ENCODE results near the gene CLBA1. TPM values are rescaled to one million over a fixed set of nuclear protein-coding genes. Genes with fewer than 3 reads are reported as not detected.
A peak's percentile ranks its signal among the peaks of the same experiment; 100 is the strongest.

CLBA1 gene
- polyA plus RNA-seq (2013, experiment 1 of 2) = 3.4 TPM
- 3.2 TPM for polyA plus RNA-seq (2013, experiment 2 of 2)

DNA sequence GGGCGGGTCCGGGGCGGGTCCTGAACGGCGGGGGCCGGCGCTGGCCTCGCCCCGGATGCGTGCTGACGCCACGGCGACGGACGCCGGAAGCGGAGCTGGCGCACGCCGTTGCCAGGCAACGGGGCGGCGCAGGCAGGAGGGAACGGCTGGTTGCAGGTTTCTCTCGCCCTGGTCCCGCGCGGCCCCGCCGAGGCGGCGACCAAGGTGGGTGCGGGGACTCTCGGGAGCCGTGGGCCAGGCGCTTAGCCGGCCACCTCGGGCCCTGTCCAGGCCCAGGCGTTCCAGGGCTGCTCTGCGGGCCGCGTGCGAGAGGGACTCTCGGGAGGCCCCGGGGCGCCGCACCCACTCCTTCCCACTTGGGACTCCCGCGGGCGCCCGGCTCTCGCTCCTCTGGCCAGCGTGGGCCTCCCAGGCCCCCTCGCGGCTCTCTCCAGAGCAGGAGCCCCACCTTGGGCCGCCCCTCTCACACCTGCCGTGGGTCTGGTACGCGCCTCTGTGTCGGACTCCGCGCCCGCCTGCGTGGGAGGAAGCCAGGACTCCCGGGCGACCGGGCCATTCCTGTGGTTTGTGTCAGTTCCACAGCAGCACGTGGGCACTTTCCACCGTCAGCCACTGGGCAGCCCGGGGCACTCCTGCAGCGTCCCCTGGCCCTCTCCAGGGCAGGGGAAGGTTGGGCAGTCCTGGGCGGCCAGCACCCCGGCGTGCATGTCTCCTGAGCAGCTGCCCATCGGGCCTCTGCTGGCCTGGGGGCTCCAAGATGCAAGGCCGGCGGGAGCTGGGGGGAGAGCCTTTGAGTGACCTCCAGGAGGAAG lies at the start of gene CLBA1:
Gene CLBA1, plus strand, starts transcription at position 114 of the 812 bp plus-strand sequence. Its CDS starts 644 bp downstream, at position 758.
- peak within 1 kb of the TSS; percentile 84 for H3K4me3 ChIP-seq (ENCODE audit: low read length)
- peak within 1 kb of the TSS; percentile 77 for H3K9ac ChIP-seq (ENCODE audit: low read depth, low read length)
- H3K4me1 ChIP-seq (ENCODE audit: insufficient read depth, low read length) = no peaks in the 10 kb centered on the region; the same call in 1 of the 2 replicates
- 0 out of 2 replicates have a peak, but pooled peaks cover 4% of the 10 kb centered on the region for H3K27me3 ChIP-seq (ENCODE audit: insufficient read depth, low read length)
- no peak within 1 kb of the TSS for H3K27ac ChIP-seq (ENCODE audit: low read depth, low read length)
- 4% methylated on average over 77 of the region's 77 CpGs for WGBS
- H3K36me3 ChIP-seq (ENCODE audit: insufficient read depth, low read length) = no peaks in the 10 kb centered on the region
- no peaks in the 10 kb centered on the region for H3K9me3 ChIP-seq (ENCODE audit: insufficient read depth, low read depth, low read length)

DNA sequence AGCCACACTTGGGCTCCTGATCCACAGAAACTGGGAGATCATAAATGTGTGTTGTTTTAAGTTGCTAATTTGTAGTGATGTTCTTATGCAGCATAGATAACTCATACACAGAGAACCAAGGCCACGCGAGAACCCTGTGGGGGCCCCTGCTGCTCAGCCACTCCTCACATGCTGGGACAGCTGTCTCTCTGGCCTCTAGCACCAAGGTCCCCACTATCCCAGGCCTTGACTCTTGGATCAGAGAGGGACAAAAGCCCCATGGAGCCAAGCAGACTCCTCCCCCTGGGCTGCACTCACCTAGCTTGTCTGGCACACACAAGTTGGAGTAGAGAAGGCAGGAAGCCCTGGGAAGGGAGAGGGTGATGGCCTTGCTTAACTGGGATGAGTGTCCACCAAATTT lies 49.6 kb upstream of the CLBA1 start:
- no peaks in the 10 kb centered on the region for H3K9me3 ChIP-seq (ENCODE audit: insufficient read depth, low read depth, low read length)
- H3K27me3 ChIP-seq (ENCODE audit: insufficient read depth, low read length) = peaks cover 70% of the 10 kb centered on the region
- WGBS = 88% methylated on average over 2 of the region's 2 CpGs
- no peaks in the 10 kb centered on the region for H3K36me3 ChIP-seq (ENCODE audit: insufficient read depth, low read length)
- H3K4me1 ChIP-seq (ENCODE audit: insufficient read depth, low read length) = no peaks in the 10 kb centered on the region
- no peak overlapping the region for H3K9ac ChIP-seq (ENCODE audit: low read depth, low read length)
- H3K4me3 ChIP-seq (ENCODE audit: low read length) = no peak overlapping the region
- H3K27ac ChIP-seq (ENCODE audit: low read depth, low read length) = no peak overlapping the region

DNA sequence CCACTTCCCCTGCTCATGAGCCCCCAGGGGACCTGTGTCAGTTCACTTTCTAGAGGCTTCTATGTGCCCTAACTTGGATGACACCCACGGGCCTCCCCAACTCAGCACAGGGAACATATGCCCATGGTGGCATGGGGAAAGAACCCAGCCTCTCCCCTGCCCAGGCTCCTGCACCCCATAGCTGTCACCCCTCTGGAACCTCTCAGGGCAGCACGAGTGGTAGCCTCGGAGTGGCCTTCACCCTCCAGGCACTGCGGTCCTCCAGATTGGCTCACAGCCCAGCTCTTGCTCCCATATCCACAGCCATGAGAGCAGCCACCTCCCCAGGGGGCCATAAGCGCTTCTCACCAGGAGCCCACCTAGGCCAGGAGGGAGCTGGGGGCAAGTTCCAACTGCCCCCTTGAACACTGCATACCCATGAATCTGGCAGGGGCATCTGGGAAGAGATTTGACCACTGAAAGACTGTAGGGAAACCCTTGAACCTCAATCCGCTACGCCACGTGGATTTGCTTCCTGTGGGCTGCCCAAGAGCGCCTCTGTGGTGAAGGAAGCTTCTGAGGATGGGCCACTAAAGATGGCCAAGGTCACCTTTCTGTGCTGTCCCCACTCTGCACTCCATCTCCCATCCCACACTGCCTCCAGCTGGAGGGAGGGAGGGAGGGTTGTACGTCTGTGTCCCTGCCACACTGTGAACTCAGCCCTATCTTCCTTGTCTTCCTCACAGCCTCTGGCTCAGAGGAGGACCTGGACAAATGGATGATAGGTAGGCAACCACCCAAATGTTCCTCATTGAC lies 49.0 kb upstream of the CLBA1 start:
- Histone ChIP-seq H3K27ac (ENCODE audit: low read depth, low read length) (no peak overlapping the region), H3K9me3 (ENCODE audit: insufficient read depth, low read depth, low read length) (no peaks in the 10 kb centered on the region), H3K9ac (ENCODE audit: low read depth, low read length) (no peak overlapping the region), H3K27me3 (ENCODE audit: insufficient read depth, low read length) (peaks cover 64% of the 10 kb centered on the region), H3K36me3 (ENCODE audit: insufficient read depth, low read length) (no peaks in the 10 kb centered on the region), H3K4me3 (ENCODE audit: low read length) (no peak overlapping the region), H3K4me1 (ENCODE audit: insufficient read depth, low read length) (no peaks in the 10 kb centered on the region)
- 90% methylated on average over 9 of the region's 10 CpGs for WGBS

DNA sequence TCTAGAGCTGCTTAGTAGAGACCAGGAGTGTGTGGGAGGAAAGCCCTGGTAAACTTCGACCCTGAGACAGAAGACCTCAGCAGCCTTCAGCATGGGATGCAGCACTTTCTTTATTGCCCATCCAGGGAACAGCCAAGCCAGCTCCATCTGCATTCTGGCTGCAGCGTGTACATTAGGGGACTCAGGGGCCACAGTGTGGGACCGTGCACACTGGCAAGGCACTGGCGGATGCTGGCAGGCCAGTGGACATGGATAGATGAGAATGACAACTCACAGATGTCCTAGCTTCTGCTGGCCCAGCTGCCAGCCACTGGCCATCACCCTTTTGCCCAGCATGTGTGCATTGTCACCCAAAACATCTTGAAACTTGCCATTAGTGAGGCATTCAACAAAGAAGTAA lies 48.4 kb upstream of the CLBA1 start:
- H3K9me3 ChIP-seq (ENCODE audit: insufficient read depth, low read depth, low read length) = no peaks in the 10 kb centered on the region
- H3K9ac ChIP-seq (ENCODE audit: low read depth, low read length) = no peak overlapping the region
- H3K4me3 ChIP-seq (ENCODE audit: low read length) = no peak overlapping the region
- no peaks in the 10 kb centered on the region for H3K36me3 ChIP-seq (ENCODE audit: insufficient read depth, low read length)
- H3K27me3 ChIP-seq (ENCODE audit: insufficient read depth, low read length) = peaks cover 58% of the 10 kb centered on the region
- H3K4me1 ChIP-seq (ENCODE audit: insufficient read depth, low read length) = no peaks in the 10 kb centered on the region
- WGBS = 83% methylated on average over 4 of the region's 4 CpGs
- H3K27ac ChIP-seq (ENCODE audit: low read depth, low read length) = no peak overlapping the region

DNA sequence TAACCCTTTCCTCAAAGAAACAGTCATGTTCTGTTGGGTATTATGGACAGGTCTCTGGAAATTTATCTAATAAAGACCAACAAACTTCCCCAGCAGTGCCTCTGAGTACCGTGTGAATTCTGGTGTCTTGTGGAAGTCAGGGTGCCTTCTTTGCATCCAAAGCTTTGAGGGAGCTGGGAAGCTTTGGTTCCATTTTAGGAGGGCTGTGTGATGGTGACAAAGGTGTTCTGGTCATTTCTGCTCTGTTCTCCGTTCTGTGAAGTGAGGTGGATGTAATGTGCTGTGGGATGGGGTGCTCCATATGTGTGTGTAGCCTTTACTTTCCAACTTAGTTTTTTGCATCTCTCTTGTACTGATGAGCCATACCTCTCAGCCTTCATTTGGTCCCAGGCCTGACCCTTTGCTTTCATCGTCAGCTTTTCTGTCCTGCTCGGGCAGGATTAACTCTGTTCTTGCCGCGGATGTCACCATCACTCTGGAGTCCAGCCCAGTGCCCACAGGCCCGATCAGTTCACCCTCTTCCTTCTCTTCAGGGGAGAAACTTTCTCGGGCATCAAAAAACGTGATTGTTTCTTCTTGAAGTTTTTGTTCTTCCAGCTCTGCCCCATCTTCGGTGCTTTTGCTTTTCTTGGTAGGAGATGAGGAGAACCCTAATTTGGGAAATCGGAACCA lies 47.8 kb upstream of the CLBA1 start:
- H3K27ac ChIP-seq (ENCODE audit: low read depth, low read length) = no peak overlapping the region

DNA sequence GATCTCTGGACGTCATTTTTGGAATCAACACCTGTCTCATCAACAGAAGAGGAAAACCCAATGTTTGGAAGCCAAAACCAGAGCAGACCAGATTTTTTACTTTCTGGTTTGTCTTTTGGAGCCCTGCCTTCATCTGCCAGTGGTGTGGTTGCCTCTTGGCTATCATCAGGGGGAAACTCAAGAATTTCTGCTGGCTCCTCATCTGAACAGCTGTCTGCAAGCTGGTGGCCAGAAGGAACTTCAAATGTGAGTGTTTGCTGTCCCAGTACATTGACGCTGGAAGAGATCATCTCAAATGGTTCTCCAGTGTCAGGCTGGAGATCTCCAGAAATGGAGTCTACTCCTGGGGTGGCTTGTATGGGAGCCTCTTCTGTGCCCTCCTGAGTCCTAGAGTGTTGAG lies 47.2 kb upstream of the CLBA1 start:
- Histone ChIP-seq H3K27me3 (ENCODE audit: insufficient read depth, low read length) (peaks cover 46% of the 10 kb centered on the region), H3K36me3 (ENCODE audit: insufficient read depth, low read length) (no peaks in the 10 kb centered on the region), H3K4me3 (ENCODE audit: low read length) (no peak overlapping the region), H3K9ac (ENCODE audit: low read depth, low read length) (no peak overlapping the region), H3K27ac (ENCODE audit: low read depth, low read length) (no peak overlapping the region), H3K4me1 (ENCODE audit: insufficient read depth, low read length) (no peaks in the 10 kb centered on the region), H3K9me3 (ENCODE audit: insufficient read depth, low read depth, low read length) (no peaks in the 10 kb centered on the region)
- 90% methylated on average over 2 of the region's 2 CpGs for WGBS

More for the DNA sequence above, 47.8 kb upstream of the CLBA1 start:
- Histone ChIP-seq H3K9ac (ENCODE audit: low read depth, low read length) (no peak overlapping the region), H3K4me3 (ENCODE audit: low read length) (no peak overlapping the region), H3K9me3 (ENCODE audit: insufficient read depth, low read depth, low read length) (no peaks in the 10 kb centered on the region), H3K4me1 (ENCODE audit: insufficient read depth, low read length) (no peaks in the 10 kb centered on the region), H3K27me3 (ENCODE audit: insufficient read depth, low read length) (peaks cover 51% of the 10 kb centered on the region), H3K36me3 (ENCODE audit: insufficient read depth, low read length) (no peaks in the 10 kb centered on the region)
- WGBS = 87% methylated on average over 11 of the region's 11 CpGs

DNA sequence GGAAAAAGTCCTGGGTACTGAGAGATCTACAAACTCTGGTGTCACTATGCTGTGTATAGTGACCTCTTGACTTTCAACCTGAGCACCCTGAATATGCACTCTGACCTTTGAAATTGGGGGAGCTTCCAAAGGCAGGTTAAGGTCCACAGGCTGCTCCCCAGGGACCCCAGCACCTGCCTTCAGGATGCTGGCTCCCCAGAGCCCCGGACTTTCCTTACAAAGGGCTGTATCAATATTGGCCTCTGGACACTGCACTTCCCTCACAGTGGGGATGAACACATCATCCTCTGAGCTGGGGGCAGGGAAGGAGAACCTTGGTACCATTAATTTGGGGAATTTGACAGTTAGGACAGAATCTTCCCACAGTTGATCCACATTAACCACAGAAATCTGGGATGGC lies 46.6 kb upstream of the CLBA1 start:
- Histone ChIP-seq H3K4me3 (ENCODE audit: low read length) (no peak overlapping the region), H3K4me1 (ENCODE audit: insufficient read depth, low read length) (no peaks in the 10 kb centered on the region), H3K27me3 (ENCODE audit: insufficient read depth, low read length) (peaks cover 46% of the 10 kb centered on the region), H3K9me3 (ENCODE audit: insufficient read depth, low read depth, low read length) (no peaks in the 10 kb centered on the region), H3K36me3 (ENCODE audit: insufficient read depth, low read length) (no peaks in the 10 kb centered on the region), H3K9ac (ENCODE audit: low read depth, low read length) (no peak overlapping the region), H3K27ac (ENCODE audit: low read depth, low read length) (no peak overlapping the region)
- WGBS = 89% methylated on average over 1 of the region's 1 CpG

DNA sequence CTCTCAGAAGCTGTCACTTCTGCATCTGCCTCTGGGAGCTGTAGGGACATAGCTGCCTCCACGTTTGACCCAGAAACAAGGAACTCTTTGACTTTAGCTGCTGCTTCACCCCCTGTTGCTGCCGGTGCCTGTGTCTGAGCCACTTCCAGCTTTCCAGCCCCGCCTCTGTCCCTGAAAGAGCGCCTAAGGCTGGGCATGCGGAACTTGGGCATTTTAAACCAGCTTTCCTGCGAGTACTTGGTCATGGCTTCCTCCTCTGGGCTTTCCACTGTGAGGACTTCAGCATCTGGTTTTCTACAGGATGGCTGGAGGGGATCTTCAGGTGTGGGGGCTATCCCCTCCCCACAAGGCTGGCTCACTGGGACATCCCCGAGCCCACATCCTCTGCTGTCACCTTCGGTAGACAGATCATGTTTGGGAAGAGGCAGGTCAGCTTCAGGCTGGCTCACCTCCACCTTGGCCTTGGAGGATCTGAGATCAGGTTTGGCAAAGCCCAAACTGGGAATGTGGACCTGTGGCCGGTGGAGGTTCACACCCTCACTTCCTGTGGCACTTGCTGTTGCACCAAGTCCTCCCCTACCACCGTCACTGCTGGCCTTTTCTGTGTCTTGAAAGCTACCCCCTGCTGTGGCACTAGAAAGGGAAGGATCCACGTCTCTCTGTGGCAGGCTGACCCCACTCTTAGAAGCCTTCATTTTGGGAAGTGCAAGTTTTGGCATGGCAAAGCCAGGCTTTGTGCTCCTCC lies 45.8 kb upstream of the CLBA1 start:
- 70% methylated on average over 11 of the region's 11 CpGs for WGBS
- H3K27ac ChIP-seq (ENCODE audit: low read depth, low read length) = no peak overlapping the region

DNA sequence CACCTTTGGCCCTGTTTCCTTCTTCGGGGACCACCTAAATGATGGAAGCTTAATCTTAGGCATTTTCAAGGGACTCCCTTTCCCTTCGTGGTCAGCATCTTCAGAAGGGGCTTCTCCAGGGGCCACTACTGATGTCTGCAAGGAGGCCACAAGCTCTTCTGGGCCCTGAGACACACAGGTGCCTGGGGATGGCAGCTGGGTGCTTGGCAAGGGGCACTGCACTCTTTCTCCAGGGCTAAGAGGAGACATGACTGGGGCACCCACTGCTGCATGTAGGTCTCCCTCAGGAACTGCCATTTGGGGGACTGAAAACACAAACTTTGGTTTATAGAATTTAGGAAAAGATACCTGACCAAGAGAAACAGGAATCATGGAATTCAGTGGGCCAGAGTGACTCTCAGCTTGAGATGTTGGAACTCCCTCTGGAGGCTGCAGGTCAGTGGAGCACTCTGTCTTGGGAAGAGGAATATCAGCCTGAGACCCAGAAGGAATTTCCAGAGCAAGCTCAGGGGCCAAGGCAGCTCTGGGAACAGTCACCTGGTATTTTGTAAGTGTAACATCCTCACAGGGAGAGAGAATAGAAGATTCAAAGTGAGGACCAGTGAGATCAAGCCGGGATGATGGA lies 45.0 kb upstream of the CLBA1 start:
- H3K9ac ChIP-seq (ENCODE audit: low read depth, low read length) = no peak overlapping the region
- no peak overlapping the region for H3K4me3 ChIP-seq (ENCODE audit: low read length)
- no peaks in the 10 kb centered on the region for H3K36me3 ChIP-seq (ENCODE audit: insufficient read depth, low read length)
- no peak overlapping the region for H3K27ac ChIP-seq (ENCODE audit: low read depth, low read length)
- no peaks in the 10 kb centered on the region for H3K4me1 ChIP-seq (ENCODE audit: insufficient read depth, low read length)
- H3K27me3 ChIP-seq (ENCODE audit: insufficient read depth, low read length) = peaks cover 29% of the 10 kb centered on the region
- H3K9me3 ChIP-seq (ENCODE audit: insufficient read depth, low read depth, low read length) = no peaks in the 10 kb centered on the region
- WGBS = 89% methylated on average over 3 of the region's 3 CpGs

More for the DNA sequence above, 45.8 kb upstream of the CLBA1 start:
- H3K4me3 ChIP-seq (ENCODE audit: low read length) = no peak overlapping the region
- H3K9me3 ChIP-seq (ENCODE audit: insufficient read depth, low read depth, low read length) = no peaks in the 10 kb centered on the region
- no peaks in the 10 kb centered on the region for H3K36me3 ChIP-seq (ENCODE audit: insufficient read depth, low read length)
- no peaks in the 10 kb centered on the region for H3K4me1 ChIP-seq (ENCODE audit: insufficient read depth, low read length)
- no peak overlapping the region for H3K9ac ChIP-seq (ENCODE audit: low read depth, low read length)
- H3K27me3 ChIP-seq (ENCODE audit: insufficient read depth, low read length) = peaks cover 37% of the 10 kb centered on the region

Data from HUES64 (cell line).